HEK293T (cell line): ENCODE data around the gene MATN1.

ENCODE experiments used
- CTCF ChIA-PET: fragments of 350-600 bp; formaldehyde crosslinking; extraction: SDS; loops from one replicate; lab custom pipeline; 2021; ENCODE audit warnings: antibody characterized with exemption, inconsistent platforms; lab: Yijun Ruan, JAX
- POLR2A ChIA-PET: fragments of 350-600 bp; formaldehyde crosslinking; extraction: SDS; loops from one replicate; lab custom pipeline; 2020; ENCODE audit warnings: antibody characterized with exemption, inconsistent platforms; lab: Yijun Ruan, JAX
- DNase-seq: peaks from one replicate; pipeline ENCODE4 v3.0.0; 2012; ENCODE audit warnings: mixed read lengths; ENCODE audit errors: extremely low spot score
- ARNT ChIP-seq: fragments of 450-650 bp; IDR thresholded peaks from 2 replicates; pipeline ENCODE4 v1.6.1; 2017; ENCODE audit warnings: mild to moderate bottlenecking
- BHLHE40 ChIP-seq: fragments of 450-650 bp; IDR thresholded peaks from 2 replicates; pipeline ENCODE4 v1.6.1; 2016; ENCODE audit warnings: mild to moderate bottlenecking, moderate library complexity, borderline replicate concordance
- CTBP1 ChIP-seq: fragments of 450-650 bp; IDR thresholded peaks from 2 replicates; pipeline ENCODE4 v1.6.1; 2016; ENCODE audit warnings: borderline replicate concordance
- ELF4 ChIP-seq: fragments of 450-650 bp; IDR thresholded peaks from 2 replicates; pipeline ENCODE4 v1.6.1; 2017; ENCODE audit warnings: antibody characterized with exemption
- FOXA1 ChIP-seq: fragments of 450-650 bp; IDR thresholded peaks from 2 replicates; pipeline ENCODE4 v1.6.1; 2016; ENCODE audit warnings: mild to moderate bottlenecking
- FOXK2 ChIP-seq: fragments of 450-650 bp; IDR thresholded peaks from 2 replicates; pipeline ENCODE4 v1.6.1; 2016; ENCODE audit warnings: mild to moderate bottlenecking
- FOXM1 ChIP-seq: fragments of 450-650 bp; IDR thresholded peaks from 2 replicates; pipeline ENCODE4 v1.6.1; 2017; ENCODE audit warnings: mild to moderate bottlenecking, borderline replicate concordance
- HDGF ChIP-seq: fragments of 450-650 bp; IDR thresholded peaks from 2 replicates; pipeline ENCODE4 v1.6.1; 2017; ENCODE audit warnings: antibody characterized with exemption, borderline replicate concordance
- L3MBTL2 ChIP-seq: fragments of 450-650 bp; conservative IDR thresholded peaks from 2 replicates; pipeline ENCODE4 v1.6.1; 2016; ENCODE audit warnings: mild to moderate bottlenecking
- LEF1 ChIP-seq: fragments of 450-650 bp; IDR thresholded peaks from 2 replicates; pipeline ENCODE4 v1.6.1; 2017; ENCODE audit warnings: mild to moderate bottlenecking, borderline replicate concordance
- NFRKB ChIP-seq: fragments of 450-650 bp; IDR thresholded peaks from 2 replicates; pipeline ENCODE4 v1.6.1; 2016; ENCODE audit warnings: mild to moderate bottlenecking, moderate library complexity
- SP1 ChIP-seq: fragments of 450-650 bp; IDR thresholded peaks from 2 replicates; pipeline ENCODE4 v1.6.1; 2017
- SUZ12 ChIP-seq: fragments of 450-650 bp; IDR thresholded peaks from 2 replicates; pipeline ENCODE4 v1.6.1; 2016; ENCODE audit warnings: mild to moderate bottlenecking
- TARDBP ChIP-seq: fragments of 450-650 bp; IDR thresholded peaks from 2 replicates; pipeline ENCODE4 v1.6.1; 2016
- ZNF384 ChIP-seq: fragments of 450-650 bp; IDR thresholded peaks from 2 replicates; pipeline ENCODE4 v1.6.1; 2016
- TF ChIP-seq, protein P1 (sequence below): fragments of 450-650 bp; IDR thresholded peaks from 2 replicates; pipeline ENCODE4 v1.6.1; 2016

Gene MATN1

DNA sequence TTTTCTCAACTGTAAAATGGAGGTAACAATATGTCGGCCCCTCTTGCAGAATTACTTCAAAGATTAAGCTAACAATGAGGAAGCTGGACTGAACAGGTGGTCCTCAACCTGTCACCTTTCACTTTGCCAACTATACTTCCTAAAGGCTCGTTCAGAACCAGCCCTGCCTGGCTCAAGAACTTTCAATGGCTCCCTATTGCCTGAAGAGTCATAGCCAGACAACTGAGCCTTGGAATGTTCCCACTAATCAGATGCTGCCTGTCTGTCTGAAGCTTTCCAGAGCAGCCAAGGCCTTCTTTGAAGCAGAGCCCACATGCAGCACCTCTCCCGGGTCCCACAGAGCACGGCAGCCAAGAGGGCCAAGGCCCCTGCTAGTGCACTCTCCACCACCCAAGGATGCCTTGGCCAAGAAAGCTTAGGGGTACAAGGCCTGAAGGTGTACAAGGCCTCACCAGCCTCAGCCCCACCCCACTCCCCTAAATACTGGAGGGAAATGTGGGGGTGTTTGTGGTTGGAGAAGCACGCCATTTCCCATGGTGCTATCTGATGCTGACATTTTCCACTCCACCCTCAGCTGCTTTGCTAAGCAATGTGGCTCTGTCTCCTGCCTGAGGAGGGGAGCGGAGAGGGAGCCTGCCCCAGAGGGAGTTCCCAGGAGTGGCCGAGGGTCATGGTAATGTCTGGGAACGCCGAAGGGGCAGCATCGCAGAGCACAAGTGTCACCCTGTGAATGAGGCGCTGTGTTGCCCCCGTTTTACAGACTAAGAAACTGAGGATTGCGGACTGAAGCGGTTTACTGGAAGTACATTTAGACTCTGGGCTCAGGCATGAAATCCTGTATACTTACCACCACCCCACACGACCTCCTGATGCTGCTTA, 42.4 kb upstream of the MATN1 start:
- DNase-seq = no peak
- ChIA-PET CTCF (no interaction called here), POLR2A (no interaction called here)
- TF ChIP-seq ARNT = no peak
- TF ChIP-seq BHLHE40 = no peak
- TF ChIP-seq FOXM1 = no peak
- no peak for TF ChIP-seq HDGF
- no peak for TF ChIP-seq TARDBP
- no peak for TF ChIP-seq SP1
- TF ChIP-seq ELF4 = no peak
- no peak for TF ChIP-seq ZNF384
- no peak for TF ChIP-seq FOXA1
- no peak for TF ChIP-seq CTBP1
- no peak for TF ChIP-seq L3MBTL2
- TF ChIP-seq, protein P1, sequence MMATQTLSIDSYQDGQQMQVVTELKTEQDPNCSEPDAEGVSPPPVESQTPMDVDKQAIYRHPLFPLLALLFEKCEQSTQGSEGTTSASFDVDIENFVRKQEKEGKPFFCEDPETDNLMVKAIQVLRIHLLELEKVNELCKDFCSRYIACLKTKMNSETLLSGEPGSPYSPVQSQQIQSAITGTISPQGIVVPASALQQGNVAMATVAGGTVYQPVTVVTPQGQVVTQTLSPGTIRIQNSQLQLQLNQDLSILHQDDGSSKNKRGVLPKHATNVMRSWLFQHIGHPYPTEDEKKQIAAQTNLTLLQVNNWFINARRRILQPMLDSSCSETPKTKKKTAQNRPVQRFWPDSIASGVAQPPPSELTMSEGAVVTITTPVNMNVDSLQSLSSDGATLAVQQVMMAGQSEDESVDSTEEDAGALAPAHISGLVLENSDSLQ = no peak
- no peak for TF ChIP-seq LEF1
- TF ChIP-seq NFRKB = no peak
- no peak for TF ChIP-seq FOXK2

DNA sequence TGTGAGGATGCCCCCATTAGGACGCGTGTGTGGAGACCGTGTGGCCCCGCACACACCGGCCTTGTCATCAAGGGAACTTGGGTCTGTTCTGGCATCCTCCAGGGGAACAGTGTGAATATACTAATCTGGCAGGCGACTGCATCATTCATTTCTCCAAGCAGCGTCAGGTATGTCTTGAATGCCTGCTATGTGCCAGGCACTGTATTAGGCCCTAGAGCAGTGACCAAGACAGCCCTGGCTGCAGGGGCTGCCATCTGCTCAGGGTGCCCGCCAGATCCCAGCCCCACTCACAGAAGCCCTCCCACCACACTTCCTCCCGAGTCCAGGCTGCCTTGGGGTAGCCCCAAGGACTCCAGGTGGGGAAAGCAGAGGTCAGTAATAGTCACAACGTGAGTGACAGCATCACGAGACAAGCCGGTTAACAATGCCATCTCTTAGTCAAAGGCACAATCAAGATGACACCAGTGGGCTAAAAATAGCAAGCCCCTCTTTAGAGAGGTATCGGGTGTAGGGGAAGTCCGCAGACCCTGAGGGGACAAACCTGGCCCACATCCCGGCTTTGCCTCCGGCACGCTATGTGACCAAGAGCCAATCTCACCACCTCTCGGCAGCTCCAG, 41.7 kb upstream of the MATN1 start:
- CTCF ChIA-PET = no interaction called here
- no peak for DNase-seq
- no peak for TF ChIP-seq L3MBTL2
- no peak for TF ChIP-seq SUZ12
- TF ChIP-seq ELF4 = no peak
- TF ChIP-seq BHLHE40 = no peak
- TF ChIP-seq NFRKB = no peak
- TF ChIP-seq ZNF384 = no peak
- TF ChIP-seq, protein P1 = no peak
- no peak for TF ChIP-seq ARNT
- TF ChIP-seq TARDBP = no peak
- no peak for TF ChIP-seq FOXK2
- TF ChIP-seq HDGF = no peak
- no peak for TF ChIP-seq FOXA1
- no peak for TF ChIP-seq SP1
- no peak for TF ChIP-seq CTBP1
- TF ChIP-seq FOXM1 = no peak
- no peak for TF ChIP-seq LEF1
- POLR2A ChIA-PET = no interaction called here

- DNase-seq = no peak
- TF ChIP-seq BHLHE40 = no peak
- TF ChIP-seq ELF4 = no peak
- no peak for TF ChIP-seq LEF1
- no peak for TF ChIP-seq NFRKB
- TF ChIP-seq FOXA1 = no peak
- no peak for TF ChIP-seq FOXK2
- no peak for TF ChIP-seq TARDBP
- no peak for TF ChIP-seq FOXM1
- TF ChIP-seq SUZ12 = no peak
- ChIA-PET CTCF (no interaction called here), POLR2A (no interaction called here)
These were observed 41.0 kb upstream of the MATN1 start for GRCh38 chr1:30764396-30764795.

DNA sequence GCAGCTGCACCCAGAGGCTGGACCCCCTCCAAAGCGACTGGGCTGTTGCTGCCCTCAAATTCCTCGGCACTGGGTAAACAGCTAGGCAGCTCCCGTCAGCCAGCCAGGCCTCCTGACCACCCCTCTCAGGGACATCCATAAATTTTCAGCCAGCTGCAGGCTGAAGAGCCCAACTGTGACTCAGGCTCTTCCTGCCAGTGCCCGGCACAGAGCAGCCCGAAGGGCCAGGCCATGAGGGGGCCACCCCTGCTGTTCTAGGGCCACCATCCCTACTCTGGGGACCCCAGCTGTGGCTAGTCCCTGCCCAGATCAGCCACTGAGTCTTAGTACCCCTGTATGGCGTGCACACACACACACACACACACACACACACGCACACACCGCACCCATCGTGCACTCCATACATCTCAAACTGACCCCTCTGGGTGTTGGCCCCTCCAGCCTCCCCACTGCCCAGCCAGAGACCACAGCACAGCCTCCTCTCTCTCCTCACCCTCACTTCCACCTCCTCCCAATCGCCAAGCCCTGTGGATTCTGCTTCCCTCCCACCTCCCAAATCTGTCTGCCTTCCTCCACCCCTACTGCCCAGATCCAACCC, 40.4 kb upstream of the MATN1 start:
- TF ChIP-seq SUZ12 (no peak), ARNT (no peak), L3MBTL2 (no peak), TARDBP (no peak), HDGF (no peak), LEF1 (no peak), BHLHE40 (no peak), FOXK2 (no peak), NFRKB (no peak)
- TF ChIP-seq, protein P1 = no peak
- no peak for DNase-seq
- CTCF ChIA-PET = interaction anchor here (0.9 kb wide), 1 partner anchor 45 kb away, joined by 3 read pairs; no protein-coding TSS in a partner anchor
- POLR2A ChIA-PET = no interaction called here

- ChIA-PET CTCF (interaction anchor here (0.9 to 1.4 kb wide), 3 partner anchors 14 to 44 kb away, joined by 3 to 6 read pairs (median 4); no protein-coding TSS in a partner anchor), POLR2A (no interaction called here)
- TF ChIP-seq ARNT (no peak), SP1 (no peak), HDGF (no peak), CTBP1 (no peak), ELF4 (no peak), L3MBTL2 (no peak), BHLHE40 (no peak), NFRKB (no peak), FOXK2 (no peak), ZNF384 (no peak), FOXM1 (no peak), SUZ12 (no peak), LEF1 (no peak)
- TF ChIP-seq, protein P1 = no peak
- DNase-seq = no peak
These were observed 39.7 kb upstream of the MATN1 start for GRCh38 chr1:30762930-30763650.
